CD4-positive, CD25-positive, alpha-beta regulatory T cell (primary cell): ENCODE data around the gene GUCY1A2. TPM values are rescaled to one million over a fixed set of nuclear protein-coding genes. Genes with fewer than 3 reads are reported as not detected.

Experiments used
- ATAC-seq, 2 donors: fragments of 150-1000 bp; cut with Tn5 transposase; one replicate each; pipeline ENCODE4 v1.10.0; 2021; ENCODE audit warnings: low read depth in 2 of 2, moderate number of reproducible peaks in 2 of 2, moderate library complexity in 1 of 2
- DNase-seq, 3 donors: peaks; one replicate each; pipeline versions ENCODE4 v3.0.0 to v3.0.0-alpha.2; 2012 to 2022; ENCODE audit warnings: mixed read lengths in 1 of 3
- H3K27ac ChIP-seq: one replicate; pipeline ENCODE4 v1.7.0; 2013; ENCODE audit warnings: mild to moderate bottlenecking, low read length; ENCODE audit not compliant: insufficient read depth, poor library complexity, severe bottlenecking
- H3K27me3 ChIP-seq: one replicate; pipeline ENCODE4 v1.7.0; 2013; ENCODE audit warnings: low read length; ENCODE audit not compliant: control insufficient read depth, insufficient read depth
- H3K36me3 ChIP-seq: one replicate; pipeline ENCODE4 v1.7.0; 2013; ENCODE audit warnings: mild to moderate bottlenecking, low read length, moderate library complexity; ENCODE audit not compliant: control insufficient read depth, insufficient read depth
- H3K4me1 ChIP-seq: 2 replicates; pipeline ENCODE4 v1.7.0; 2013; ENCODE audit warnings: mild to moderate bottlenecking, low read length; ENCODE audit not compliant: insufficient read depth, control insufficient read depth, poor library complexity, severe bottlenecking
- H3K4me3 ChIP-seq: one replicate; pipeline ENCODE4 v1.7.0; 2013; ENCODE audit warnings: low read depth, mild to moderate bottlenecking, low read length, moderate library complexity
- H3K9me3 ChIP-seq, 2 experiments: 1 replicate in 1 of 2; 2 replicates in 1 of 2; pipeline ENCODE4 v1.7.0; 2013; ENCODE audit warnings: low read length in 2 of 2, mild to moderate bottlenecking in 1 of 2, moderate library complexity in 1 of 2; ENCODE audit not compliant: control insufficient read depth in 2 of 2
- H3K27ac Mint-ChIP-seq, 3 donors: one replicate each; pipeline ENCODE4 v1.8.0; 2020 to 2022; ENCODE audit warnings: mild to moderate bottlenecking in 3 of 3, mixed read lengths in 3 of 3, moderate library complexity in 2 of 3
- H3K27me3 Mint-ChIP-seq: one replicate; pipeline ENCODE4 v1.8.0; 2022; ENCODE audit warnings: mild to moderate bottlenecking, mixed read lengths
- H3K36me3 Mint-ChIP-seq: one replicate; pipeline ENCODE4 v1.8.0; 2020; ENCODE audit warnings: mixed read lengths
- H3K4me1 Mint-ChIP-seq, 4 donors: one replicate each; pipeline ENCODE4 v1.8.0; 2020 to 2022; ENCODE audit warnings: mixed read lengths in 4 of 4, mild to moderate bottlenecking in 1 of 4
- H3K4me3 Mint-ChIP-seq, 4 donors: one replicate each; pipeline ENCODE4 v1.8.0; 2020 to 2022; ENCODE audit warnings: mild to moderate bottlenecking in 4 of 4, mixed read lengths in 4 of 4, moderate library complexity in 3 of 4
- H3K9me3 Mint-ChIP-seq, 7 donors: one replicate each; pipeline ENCODE4 v1.8.0; 2020 to 2022; ENCODE audit warnings: mixed read lengths in 7 of 7, mild to moderate bottlenecking in 3 of 7, moderate library complexity in 2 of 7
- polyA plus RNA-seq, 4 donors: library from polyadenylated mRNA; unstranded; fragments of 300-500 nt; fragmentation: Illumina TruSeq; gene quantifications; one replicate each; pipeline ENCODE4 v1.2.3, GENCODE V29; 2021
- total RNA-seq: library from RNA; stranded (reverse); gene quantifications from one replicate; pipeline ENCODE4 v1.2.3, GENCODE V29; 2022

The GUCY1A2 gene
- total and polyA plus RNA-seq, 5 donors from 2014 or later: not detected

DNA sequence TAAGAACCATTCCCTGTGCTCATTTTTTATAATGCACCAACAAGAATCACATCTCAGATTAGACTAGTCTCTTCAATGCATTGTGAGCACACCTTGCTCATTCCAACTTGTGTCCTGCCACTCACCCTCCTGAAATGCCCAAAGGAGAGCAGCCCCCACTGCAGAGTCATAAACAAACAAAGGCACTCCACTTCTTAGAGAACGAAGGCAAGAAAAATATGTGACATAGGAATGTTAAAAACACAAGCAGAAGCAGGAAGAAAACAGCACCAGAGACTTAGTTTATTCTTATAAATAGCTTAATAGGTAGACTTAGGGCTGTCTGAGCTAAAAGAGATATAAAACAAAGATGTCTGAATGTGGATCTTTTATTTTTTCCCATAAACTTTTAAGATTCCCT is 57.2 kb downstream of the GUCY1A2 start:
- H3K36me3 Mint-ChIP-seq: no peaks in the 10 kb centered on the region
- peaks cover 0 to 7% (median 4%) of the 10 kb centered on the region in 7 donors for H3K9me3 Mint-ChIP-seq
- no peaks in the 10 kb centered on the region for H3K4me1 Mint-ChIP-seq
- H3K27me3 Mint-ChIP-seq: no peaks in the 10 kb centered on the region
- Histone ChIP-seq H3K27me3 (no peaks in the 10 kb centered on the region), H3K36me3 (no peaks in the 10 kb centered on the region), H3K4me1 (no peaks in the 10 kb centered on the region), H3K4me3 (no peak overlapping the region), H3K27ac (no peak overlapping the region), H3K9me3 (no peaks in the 10 kb centered on the region)
- DNase-seq: no peak
- H3K27ac Mint-ChIP-seq: no peak overlapping the region
- no peak overlapping the region for H3K4me3 Mint-ChIP-seq
- ATAC-seq: no peak

- peaks cover 0 to 9% (median 6%) of the 10 kb centered on the region in 7 donors for H3K9me3 Mint-ChIP-seq
- ATAC-seq (no peak), DNase-seq (no peak)
- no peaks in the 10 kb centered on the region for H3K4me1 ChIP-seq
- H3K9me3 ChIP-seq: no peaks in the 10 kb centered on the region
- H3K4me3 ChIP-seq: no peak overlapping the region
- H3K36me3 ChIP-seq: no peaks in the 10 kb centered on the region
- no peaks in the 10 kb centered on the region for H3K27me3 Mint-ChIP-seq
- H3K27me3 ChIP-seq: no peaks in the 10 kb centered on the region
- H3K4me3 Mint-ChIP-seq: no peak overlapping the region
- H3K27ac Mint-ChIP-seq: no peak overlapping the region
- no peak overlapping the region for H3K27ac ChIP-seq
- no peaks in the 10 kb centered on the region for H3K4me1 Mint-ChIP-seq
- H3K36me3 Mint-ChIP-seq: no peaks in the 10 kb centered on the region
Observed at GRCh38 chr11:106959800-106960199, 58.5 kb downstream of the GUCY1A2 start.

DNA sequence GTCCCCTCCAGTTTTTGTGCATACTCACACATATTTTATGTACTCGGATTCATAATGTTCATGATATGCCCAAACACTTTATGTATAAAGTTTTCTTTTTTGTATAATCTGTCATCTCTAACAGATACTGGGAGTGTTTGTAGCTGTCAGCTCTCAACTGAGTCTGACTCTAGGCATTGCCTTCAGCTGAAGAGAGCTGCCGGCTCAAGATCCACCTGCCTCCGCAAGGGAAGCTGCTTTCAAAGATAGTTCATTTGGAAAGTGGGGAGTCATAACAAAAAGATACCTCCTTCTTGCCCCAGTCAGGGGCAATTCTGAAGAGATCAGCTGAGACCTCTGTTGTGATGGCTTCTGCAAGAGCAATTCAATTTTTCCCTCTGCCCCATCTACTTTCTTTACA is 58.9 kb downstream of the GUCY1A2 start:
- DNase-seq: no peak
- H3K27ac Mint-ChIP-seq: no peak overlapping the region
- ATAC-seq: no peak
- H3K4me1 Mint-ChIP-seq: no peaks in the 10 kb centered on the region
- H3K4me3 ChIP-seq: no peak overlapping the region
- H3K27ac ChIP-seq: no peak overlapping the region
- no peaks in the 10 kb centered on the region for H3K27me3 ChIP-seq
- H3K4me3 Mint-ChIP-seq: no peak overlapping the region
- H3K36me3 ChIP-seq: no peaks in the 10 kb centered on the region
- H3K9me3 ChIP-seq: no peaks in the 10 kb centered on the region
- H3K36me3 Mint-ChIP-seq: no peaks in the 10 kb centered on the region
- no peaks in the 10 kb centered on the region for H3K4me1 ChIP-seq
- no peaks in the 10 kb centered on the region for H3K27me3 Mint-ChIP-seq
- peaks cover 1 to 9% (median 6%) of the 10 kb centered on the region in 7 donors for H3K9me3 Mint-ChIP-seq

DNA sequence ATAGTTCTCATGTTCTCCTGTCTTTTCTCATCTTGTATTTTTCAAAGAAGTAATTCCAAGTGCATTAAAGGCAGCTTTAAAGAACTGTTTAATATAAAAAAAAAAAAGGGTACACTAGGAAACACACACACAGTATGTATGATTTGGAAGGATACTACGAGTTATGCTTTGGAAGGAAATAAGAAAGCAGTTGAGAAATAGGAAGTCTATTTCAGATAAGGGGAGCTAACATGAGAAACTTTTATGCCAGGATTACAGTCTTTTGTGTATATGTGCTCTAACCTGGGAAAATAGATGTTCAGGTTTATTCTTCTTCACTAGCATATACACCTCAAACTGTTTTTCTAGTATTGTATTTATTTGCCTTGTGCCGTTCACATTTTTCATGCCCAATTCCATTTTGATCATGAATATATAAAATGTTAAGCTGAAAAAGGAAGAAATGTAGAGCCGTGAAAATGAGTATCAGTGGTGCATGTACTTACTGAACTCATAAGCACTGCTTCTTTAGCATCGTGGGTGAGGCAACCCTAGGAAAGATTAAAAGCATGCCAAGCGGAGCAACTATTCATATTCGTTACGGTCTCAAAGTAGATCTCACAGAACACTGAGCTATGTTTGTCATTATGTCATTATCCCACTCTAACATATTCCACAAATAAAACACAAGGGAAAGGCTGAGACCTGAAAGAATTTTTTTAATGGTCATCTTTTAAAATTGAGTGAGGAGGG is 59.6 kb downstream of the GUCY1A2 start:
- H3K9me3 ChIP-seq: no peaks in the 10 kb centered on the region
- H3K4me3 ChIP-seq: no peak overlapping the region
- ATAC-seq (no peak), DNase-seq (no peak)
- no peak overlapping the region for H3K27ac ChIP-seq
- no peaks in the 10 kb centered on the region for H3K4me1 ChIP-seq
- no peaks in the 10 kb centered on the region for H3K27me3 ChIP-seq
- Mint-ChIP-seq H3K4me3 (no peak overlapping the region), H3K9me3 (peaks cover 4 to 11% (median 8%) of the 10 kb centered on the region in 7 donors), H3K36me3 (no peaks in the 10 kb centered on the region), H3K27me3 (no peaks in the 10 kb centered on the region), H3K4me1 (no peaks in the 10 kb centered on the region), H3K27ac (no peak overlapping the region)
- H3K36me3 ChIP-seq: no peaks in the 10 kb centered on the region

- H3K9me3 ChIP-seq: no peaks in the 10 kb centered on the region
- no peak for ATAC-seq
- H3K27me3 ChIP-seq: no peaks in the 10 kb centered on the region
- H3K27ac Mint-ChIP-seq: no peak overlapping the region
- no peaks in the 10 kb centered on the region for H3K36me3 ChIP-seq
- H3K27ac ChIP-seq: no peak overlapping the region
- H3K4me1 Mint-ChIP-seq: no peaks in the 10 kb centered on the region
- H3K4me3 ChIP-seq: no peak overlapping the region
- H3K4me3 Mint-ChIP-seq: no peak overlapping the region
- H3K9me3 Mint-ChIP-seq: peaks cover 6 to 13% (median 9%) of the 10 kb centered on the region in 7 donors
- no peaks in the 10 kb centered on the region for H3K36me3 Mint-ChIP-seq
- DNase-seq: no peak
- H3K27me3 Mint-ChIP-seq: no peaks in the 10 kb centered on the region
- H3K4me1 ChIP-seq: no peaks in the 10 kb centered on the region
Observed at GRCh38 chr11:106957030-106957482, 61.2 kb downstream of the GUCY1A2 start.

- Mint-ChIP-seq H3K4me3 (no peak overlapping the region), H3K4me1 (no peaks in the 10 kb centered on the region), H3K27me3 (no peaks in the 10 kb centered on the region), H3K9me3 (peaks cover 2 to 16% (median 5%) of the 10 kb centered on the region in 7 donors), H3K27ac (no peak overlapping the region), H3K36me3 (no peaks in the 10 kb centered on the region)
- no peaks in the 10 kb centered on the region for H3K4me1 ChIP-seq
- no peak overlapping the region for H3K4me3 ChIP-seq
- H3K27me3 ChIP-seq: no peaks in the 10 kb centered on the region
- no peak for ATAC-seq
- H3K9me3 ChIP-seq: no peaks in the 10 kb centered on the region
- no peak for DNase-seq
- H3K27ac ChIP-seq: no peak overlapping the region
- H3K36me3 ChIP-seq: no peaks in the 10 kb centered on the region
Observed at GRCh38 chr11:106950067-106950491, 68.2 kb downstream of the GUCY1A2 start.

DNA sequence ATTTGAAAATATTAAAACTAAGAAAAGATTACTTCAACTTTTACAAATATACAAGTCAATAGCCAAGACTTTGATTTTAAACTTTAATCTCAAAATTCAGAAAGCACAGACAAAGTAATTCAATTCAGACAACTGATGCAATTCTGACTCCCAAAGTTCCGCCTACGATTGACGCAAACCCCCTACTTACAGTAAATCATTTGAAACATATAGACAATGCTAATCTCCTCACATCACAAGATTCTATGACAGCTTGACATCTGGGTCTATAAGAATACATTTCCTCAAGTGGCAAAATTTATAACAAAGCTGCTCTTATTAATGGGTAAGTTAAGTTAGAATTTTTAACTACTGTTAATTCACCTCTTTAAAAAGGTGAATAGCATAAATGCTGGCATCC is 75.2 kb downstream of the GUCY1A2 start:
- H3K27me3 ChIP-seq: no peaks in the 10 kb centered on the region
- Mint-ChIP-seq H3K36me3 (no peaks in the 10 kb centered on the region), H3K9me3 (peaks cover 0 to 4% (median 0%) of the 10 kb centered on the region in 7 donors), H3K27ac (no peak overlapping the region), H3K27me3 (no peaks in the 10 kb centered on the region), H3K4me3 (no peak overlapping the region), H3K4me1 (no peaks in the 10 kb centered on the region)
- no peak overlapping the region for H3K27ac ChIP-seq
- no peak for ATAC-seq
- H3K9me3 ChIP-seq: no peaks in the 10 kb centered on the region
- no peak overlapping the region for H3K4me3 ChIP-seq
- DNase-seq: no peak
- H3K4me1 ChIP-seq: no peaks in the 10 kb centered on the region
- no peaks in the 10 kb centered on the region for H3K36me3 ChIP-seq

DNA sequence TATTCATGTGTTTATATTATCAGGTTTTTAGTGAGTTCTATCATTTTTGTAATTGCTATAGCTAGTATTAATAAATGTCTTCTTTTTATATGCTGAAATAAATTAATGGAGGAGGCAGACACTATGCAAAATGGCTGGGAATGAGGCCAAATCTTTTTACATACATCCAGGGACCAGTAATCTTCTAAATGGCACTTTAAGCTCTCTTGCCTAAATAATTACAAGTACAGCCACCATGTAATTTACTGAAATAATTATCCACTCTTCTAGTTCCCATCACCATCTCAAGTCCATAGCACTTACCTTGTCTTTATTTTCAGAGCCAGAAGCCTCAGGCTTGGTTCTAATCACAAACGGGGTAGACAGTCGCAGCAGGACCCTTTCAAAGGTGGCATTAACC is 79.1 kb downstream of the GUCY1A2 start:
- Mint-ChIP-seq H3K4me1 (no peaks in the 10 kb centered on the region), H3K9me3 (peaks cover 0 to 6% (median 4%) of the 10 kb centered on the region in 7 donors), H3K36me3 (no peaks in the 10 kb centered on the region), H3K27ac (no peak overlapping the region), H3K27me3 (no peaks in the 10 kb centered on the region), H3K4me3 (no peak overlapping the region)
- Histone ChIP-seq H3K4me3 (no peak overlapping the region), H3K4me1 (no peaks in the 10 kb centered on the region), H3K27me3 (no peaks in the 10 kb centered on the region), H3K27ac (no peak overlapping the region), H3K36me3 (no peaks in the 10 kb centered on the region), H3K9me3 (no peaks in the 10 kb centered on the region)
- no peak for ATAC-seq
- DNase-seq: no peak
